GM21529 (cell line): ENCODE results near the gene LMOD1.
"Not testable (repeated sequence)": the region's sequence is repeated elsewhere in the genome, so short reads cannot be mapped to it uniquely, and the experiment has no call there.

Experiments used
- ATAC-seq: cut with Tn5 transposase; IDR thresholded peaks from one replicate; pipeline ENCODE4 v1.9.1; 2021; ENCODE audit not compliant: unreplicated experiment

The LMOD1 gene

DNA sequence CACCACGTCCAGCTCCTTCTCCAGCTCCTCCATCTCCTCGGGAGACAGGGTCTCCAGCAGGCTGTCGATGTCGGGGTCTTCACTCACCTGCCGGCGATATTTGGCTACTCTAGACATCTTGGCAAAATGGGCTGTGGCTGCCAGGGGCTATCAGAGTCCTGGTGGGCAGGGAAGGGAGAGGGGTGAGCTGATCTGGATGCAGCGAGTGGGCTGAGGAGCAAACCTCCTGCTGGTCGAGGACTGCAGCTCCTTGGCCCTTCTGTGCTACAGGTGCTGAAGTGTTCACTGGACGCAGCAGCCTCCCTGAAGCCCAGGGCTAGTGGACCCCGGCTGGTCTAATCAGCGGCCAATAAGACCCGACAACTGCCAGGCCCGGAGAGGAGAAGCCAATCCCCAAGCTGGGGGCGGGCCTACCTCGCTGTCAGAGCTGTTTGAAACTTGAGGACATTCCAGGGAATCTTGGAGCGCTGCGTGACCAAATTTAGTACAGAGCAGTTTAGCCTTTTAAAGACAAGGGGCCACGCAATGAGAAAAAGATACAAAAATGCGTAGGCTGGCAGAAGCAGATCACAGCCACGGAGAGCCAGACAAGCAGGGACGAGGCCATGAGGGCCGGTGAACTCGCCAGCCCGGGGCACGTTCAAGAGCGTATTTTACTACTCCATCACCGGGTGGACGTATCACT lies at the start of gene LMOD1:
Gene LMOD1, minus strand, starts transcription at position 325 of the 685 bp plus-strand sequence. Its CDS starts 208 bp downstream, at position 117.
- ATAC-seq, result no peak

DNA sequence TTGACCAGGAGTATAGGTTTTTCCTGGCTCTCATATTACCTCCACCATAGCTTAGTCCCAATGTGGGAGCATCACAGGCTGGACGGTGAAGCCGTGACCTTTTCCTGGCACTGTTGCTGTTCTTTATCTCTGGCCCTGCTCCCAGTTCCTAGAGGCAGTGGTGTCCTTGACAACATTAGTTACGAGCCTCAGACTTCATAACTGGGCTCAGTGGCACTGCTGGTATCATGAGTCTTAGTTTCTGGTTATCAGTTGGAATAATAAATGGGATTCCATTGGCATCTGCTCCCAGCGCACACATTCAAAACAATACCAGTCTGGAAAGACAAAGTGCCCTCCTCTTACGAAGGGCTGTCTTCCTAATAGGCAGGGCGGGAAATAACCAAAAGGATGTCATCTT lies 44.1 kb upstream of the LMOD1 start:
- no peak for ATAC-seq

DNA sequence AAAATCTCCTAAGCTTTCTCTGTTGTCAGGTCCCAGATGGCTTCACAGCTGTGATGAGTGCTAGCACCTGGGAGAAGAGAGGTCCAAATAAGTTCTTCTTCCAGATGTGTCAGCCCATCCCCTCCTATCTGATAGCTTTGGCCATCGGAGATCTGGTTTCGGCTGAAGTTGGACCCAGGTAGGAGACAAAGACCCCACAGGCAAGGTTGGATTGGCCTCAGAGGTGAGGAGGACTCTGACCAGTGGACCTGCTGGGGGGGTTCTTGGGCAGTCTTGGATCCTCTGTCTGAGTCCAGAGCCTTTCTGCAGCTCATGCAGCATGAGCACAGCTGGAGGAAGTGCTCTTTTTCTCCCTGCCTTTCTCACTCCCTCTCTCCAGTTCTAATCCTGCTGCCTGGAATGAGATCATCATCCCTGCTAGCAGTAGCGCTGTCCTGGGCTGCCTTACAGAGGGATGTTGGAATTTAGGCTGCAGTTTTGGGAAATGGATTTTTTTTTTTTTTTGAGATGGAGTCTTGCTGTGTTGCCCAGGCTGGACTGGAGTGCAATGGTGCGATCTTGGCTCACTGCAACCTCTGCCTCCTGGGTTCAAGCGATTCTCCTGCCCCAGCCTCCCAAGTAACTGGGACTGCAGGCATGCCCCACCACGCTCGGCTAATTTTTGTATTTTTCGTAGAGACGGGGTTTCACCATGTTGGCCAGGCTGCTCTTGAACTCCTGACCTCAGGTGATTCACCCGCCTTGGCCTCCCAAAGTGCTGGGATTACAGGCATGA lies 43.2 kb upstream of the LMOD1 start:
- no peak for ATAC-seq

DNA sequence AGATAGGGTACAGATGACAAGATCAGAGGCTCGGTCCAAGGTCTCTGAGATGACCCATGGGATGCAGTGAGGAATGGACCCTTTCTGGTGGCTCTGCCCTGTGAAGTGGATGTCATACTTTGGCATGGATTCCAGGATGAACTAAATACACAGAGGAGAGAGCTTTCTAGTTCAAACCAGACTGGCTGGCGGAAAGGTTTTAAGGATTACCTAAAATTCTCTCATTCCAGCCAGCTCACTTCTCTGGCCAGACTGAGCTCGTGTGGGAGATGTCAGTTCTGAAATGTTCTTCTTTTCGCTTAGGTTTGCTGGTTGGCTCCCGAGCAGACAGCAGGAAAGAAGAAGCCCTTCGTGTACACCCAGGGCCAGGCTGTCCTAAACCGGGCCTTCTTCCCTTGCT lies 42.3 kb upstream of the LMOD1 start:
- ATAC-seq, result no peak

DNA sequence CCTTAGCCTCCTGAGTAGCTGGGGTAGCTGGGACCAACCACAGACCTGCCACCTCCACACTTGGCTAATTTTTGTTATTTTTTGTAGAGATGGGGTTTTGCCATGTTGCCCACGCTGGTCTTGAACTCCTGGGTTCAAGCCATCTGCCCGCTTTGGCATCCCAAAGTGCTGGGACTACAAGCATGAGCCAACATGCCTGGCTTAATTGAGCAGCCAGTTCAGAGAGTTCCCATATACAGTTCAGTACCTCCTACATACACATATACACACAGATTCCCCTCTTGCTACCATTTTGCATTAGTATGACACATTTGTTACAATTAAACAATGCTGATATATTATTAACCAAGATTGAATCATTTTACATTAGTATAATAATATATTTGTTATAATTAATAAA lies 39.0 kb upstream of the LMOD1 start:
- no peak for ATAC-seq

DNA sequence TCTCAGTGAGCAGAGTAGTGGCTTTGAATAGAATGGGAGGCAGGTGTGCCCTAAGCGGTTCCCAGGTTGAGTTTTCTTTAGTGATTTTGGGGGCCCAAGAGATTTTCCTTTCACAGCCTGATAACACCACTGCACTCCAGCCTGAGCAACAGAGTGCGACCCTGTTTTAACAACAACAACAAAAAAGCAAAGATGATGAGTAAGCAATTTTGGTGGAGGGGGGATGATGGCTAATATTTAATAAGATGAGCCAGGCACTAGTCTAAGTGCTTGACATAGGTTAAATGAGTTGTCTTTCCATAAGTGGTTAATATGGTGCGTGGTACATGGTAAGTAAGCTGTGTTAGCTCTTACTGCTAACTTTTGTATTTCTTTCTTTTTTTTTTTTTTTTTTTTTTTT lies 38.1 kb upstream of the LMOD1 start:
- no peak for ATAC-seq

DNA sequence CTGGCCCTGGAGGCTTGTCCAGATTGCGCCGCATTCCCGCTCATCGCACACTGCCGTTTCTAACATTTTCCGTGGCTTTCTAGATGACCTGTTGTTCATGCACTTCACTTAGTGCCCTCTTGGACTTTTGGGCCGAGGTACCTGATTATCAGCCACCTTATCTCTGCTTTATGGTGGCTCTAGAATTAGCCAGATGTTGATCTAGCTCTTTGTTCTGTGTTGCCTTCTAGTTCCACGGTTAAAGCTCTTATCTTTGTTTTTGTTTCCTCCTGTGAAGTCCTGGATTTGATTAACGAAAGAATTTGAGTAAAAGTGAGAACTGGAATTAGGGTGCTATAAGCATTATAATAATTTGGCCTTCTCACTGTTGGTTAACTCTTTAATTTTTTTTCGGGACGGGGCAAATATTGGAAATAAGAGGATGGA lies 37.0 kb upstream of the LMOD1 start:
- no peak for ATAC-seq

DNA sequence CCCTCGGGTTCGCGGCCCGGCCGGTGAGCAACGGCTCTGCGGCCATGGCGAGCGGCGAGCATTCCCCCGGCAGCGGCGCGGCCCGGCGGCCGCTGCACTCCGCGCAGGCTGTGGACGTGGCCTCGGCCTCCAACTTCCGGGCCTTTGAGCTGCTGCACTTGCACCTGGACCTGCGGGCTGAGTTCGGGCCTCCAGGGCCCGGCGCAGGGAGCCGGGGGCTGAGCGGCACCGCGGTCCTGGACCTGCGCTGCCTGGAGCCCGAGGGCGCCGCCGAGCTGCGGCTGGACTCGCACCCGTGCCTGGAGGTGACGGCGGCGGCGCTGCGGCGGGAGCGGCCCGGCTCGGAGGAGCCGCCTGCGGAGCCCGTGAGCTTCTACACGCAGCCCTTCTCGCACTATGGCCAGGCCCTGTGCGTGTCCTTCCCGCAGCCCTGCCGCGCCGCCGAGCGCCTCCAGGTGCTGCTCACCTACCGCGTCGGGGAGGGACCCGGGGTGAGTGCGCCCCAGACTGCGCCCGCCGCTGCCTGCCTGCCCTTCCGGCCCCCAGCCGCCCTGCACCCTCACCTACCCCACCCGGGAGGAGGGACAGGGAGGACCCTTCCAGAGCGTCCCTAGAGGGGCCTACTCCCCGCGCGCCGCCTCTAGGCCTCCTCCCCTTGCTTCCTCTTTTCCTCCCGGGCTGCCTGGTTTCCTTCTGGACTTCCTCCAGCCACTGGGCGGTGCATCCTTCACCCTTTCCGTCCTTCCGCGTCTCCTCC lies 36.5 kb upstream of the LMOD1 start, which contains the start of gene RNPEP:
Gene RNPEP, plus strand, starts transcription at position 26 of the 757 bp plus-strand sequence. Its CDS starts 19 bp downstream, at position 45.
- ATAC-seq, result peak; percentile 80

DNA sequence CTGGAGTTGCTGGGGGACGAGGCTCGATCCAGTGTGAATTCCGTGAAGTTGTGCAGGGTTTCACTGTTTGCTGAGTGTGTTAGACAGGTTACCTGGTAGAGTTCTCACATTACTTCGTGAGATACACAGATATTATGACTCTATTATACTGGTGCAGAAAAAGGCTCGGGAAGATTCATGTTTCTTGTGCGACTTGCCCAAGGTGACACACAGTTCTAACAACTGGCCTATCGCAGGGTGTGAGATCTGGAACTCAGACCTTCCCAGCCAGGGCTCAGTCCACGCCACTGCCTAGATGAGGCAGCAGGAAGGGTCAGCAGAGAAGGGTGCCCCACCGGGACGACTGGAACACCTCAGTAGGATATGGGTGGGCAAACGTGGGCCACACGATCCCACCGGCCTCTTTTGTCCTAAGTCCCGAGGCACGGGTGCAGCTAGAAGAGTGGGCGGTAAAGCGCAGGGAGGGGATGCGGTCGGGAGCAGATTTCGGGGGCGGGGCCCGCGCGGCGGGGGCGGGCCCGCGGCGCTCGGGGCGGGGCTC lies 35.8 kb upstream of the LMOD1 start:
- ATAC-seq, result no peak

DNA sequence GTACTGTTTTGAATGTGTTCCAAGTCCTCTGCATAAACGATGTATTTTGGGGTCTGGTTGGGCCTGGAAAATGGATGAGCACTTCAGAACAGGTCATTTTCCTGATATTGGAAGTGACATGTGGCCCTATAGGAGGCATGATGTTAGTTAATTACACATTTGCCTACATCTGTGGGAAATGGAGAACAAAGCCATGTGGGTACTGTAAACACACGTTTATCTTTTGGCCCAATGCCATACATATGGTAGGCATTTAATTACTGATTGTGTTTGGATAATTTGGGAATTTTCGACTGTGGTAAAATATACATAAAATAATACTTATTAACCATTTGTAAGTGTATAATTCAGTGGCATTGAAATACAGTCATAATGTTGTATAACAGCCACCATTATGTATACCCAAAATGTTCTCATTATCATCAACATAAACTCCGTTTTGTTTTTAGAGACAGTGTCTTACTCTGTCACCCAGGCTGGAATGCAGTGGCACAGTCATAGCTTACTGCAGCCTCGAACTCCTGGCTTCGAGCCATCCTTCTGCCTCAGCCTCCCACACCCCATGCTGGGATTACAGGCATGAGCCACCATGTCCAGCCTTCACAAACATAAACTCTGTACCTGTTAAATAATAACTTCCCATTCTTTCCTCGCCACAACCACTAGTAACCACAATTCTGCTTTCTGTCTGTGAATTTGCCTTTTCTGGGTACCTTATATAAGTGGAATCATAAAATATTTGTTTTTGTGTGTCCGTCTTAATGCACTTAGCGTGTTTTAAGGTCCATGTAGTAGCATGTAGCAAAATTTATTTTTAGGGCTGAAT lies 24.2 kb upstream of the LMOD1 start:
- ATAC-seq, result no peak

DNA sequence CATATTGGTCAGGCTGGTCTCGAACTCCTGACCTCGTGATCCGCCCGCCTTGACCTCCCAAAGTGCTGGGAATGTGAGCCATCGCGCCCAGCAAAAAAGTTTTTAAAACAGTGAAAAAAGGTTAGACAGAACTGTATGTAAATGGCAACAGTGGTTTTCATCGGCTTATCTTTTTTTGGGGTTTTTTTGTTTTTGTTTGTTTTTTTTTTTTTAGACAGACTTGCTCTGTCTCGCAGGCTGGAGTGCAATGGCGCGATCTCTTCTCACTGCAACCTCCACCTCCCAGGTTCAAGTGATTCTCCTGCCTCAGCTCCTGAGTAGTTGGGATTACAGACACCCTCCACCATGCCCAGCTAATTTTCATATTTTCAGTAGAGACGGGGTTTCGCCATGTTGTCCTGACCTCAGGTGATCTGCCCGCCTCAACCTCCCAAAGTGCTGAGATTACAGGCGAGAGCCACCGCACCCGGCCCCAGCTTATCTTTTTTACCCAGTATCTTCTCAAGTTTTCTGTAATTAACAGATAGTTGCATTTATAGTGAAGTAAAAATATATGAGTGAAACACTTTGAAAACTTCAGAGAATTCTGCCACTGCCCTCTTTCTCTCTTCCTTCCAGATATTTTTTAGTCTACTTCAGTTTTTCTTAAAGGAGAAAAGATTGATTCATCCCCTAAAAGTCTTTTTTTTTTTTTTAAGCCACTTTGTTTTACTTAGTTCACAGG lies 22.0 kb upstream of the LMOD1 start:
- no peak for ATAC-seq

DNA sequence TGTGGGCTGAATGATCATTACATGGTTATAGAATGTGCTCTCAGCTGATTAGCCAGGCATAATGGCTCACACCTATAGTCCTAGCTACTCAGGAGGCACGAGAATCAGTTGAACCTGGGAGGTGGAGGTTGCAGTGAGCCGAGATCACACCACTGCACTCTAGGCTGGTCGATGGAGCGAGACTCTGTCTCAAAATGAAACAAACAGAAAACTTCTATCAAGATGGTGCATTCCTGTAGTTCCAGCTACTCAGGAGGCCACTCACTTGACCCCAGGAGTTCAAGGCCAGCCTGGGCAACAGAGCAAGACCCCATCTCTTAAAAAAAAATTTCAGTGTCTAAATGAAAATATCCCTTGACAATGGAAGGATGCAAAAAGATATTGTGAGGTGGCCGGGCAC lies 19.8 kb upstream of the LMOD1 start:
- no peak for ATAC-seq

DNA sequence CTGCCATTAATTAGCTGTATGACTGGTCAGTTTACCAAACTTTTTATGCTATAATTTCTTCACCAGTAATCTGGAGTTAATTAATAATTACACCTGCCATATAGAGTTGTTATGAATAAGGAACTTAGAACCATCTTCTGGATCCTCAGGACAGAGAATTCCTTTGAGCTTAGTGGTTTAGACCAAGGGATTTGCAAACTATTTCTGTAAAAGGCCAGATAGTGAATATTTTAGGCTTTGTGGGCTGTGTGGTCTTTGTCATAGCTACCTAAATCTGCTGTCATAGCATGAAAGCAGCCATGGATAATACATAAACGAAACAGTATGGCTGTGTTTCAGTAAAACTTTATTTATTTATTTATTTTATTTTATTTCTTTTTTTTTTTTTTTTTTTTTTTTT lies 17.9 kb upstream of the LMOD1 start:
- no peak for ATAC-seq

DNA sequence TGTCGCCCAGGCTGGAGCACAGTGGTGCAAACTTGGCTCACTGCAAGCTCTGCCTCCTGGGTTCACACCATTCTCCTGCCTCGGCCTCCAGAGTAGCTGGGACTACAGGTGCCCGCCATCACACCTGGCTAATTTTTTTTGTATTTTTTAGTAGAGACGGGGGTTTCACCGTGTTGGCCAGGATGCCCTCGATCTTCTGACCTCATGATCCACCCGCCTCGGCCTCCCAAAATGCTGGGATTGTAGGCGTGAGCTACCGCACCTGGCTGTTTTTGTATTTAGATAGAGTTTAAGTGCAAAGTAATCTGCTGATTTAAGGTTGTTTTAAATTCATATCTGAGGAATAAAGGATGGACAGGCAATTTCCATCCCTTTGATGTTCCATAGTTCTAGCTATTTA lies 16.0 kb upstream of the LMOD1 start:
- ATAC-seq, result not testable (repeated sequence)

DNA sequence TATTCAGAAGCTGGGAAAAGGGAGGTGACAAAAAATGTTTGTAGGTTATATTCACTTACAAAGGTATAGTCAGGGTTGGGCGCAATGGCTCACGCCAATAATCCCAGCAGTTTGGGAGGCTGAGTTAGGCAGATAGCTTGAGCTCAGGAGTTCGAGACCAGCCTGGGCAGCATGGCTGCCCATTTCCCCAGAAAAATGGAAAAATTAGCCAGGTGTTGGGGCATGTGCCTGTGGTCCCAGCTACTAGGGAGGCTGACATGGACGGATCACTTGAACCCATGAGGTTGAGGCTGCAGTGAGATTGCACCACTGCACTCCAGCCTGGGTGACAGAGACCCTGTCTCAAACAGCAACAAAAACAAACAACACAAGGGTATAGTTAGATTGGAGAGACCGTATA lies 12.0 kb upstream of the LMOD1 start:
- ATAC-seq, result no peak

DNA sequence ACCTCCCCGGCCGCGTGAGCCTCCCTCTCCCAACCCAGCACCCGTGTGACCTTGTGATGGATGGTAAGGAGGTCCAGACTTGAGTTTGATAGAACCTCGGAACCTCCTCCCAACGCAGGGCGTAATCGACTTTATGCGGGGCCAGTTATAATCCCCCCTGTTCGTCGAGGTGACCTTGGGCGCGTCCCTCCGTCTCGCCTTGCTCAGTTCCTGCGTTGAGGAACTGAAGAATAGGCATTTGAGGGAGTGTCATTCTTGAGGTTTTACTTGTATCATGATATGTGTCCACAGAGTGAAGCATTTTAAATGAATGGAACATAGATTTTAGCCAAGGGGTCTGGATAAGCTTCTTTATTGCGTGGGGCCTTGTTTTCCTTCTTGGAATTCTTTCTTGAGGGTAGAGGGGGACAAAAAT lies 9.4 kb upstream of the LMOD1 start:
- peak; percentile 39 for ATAC-seq

DNA sequence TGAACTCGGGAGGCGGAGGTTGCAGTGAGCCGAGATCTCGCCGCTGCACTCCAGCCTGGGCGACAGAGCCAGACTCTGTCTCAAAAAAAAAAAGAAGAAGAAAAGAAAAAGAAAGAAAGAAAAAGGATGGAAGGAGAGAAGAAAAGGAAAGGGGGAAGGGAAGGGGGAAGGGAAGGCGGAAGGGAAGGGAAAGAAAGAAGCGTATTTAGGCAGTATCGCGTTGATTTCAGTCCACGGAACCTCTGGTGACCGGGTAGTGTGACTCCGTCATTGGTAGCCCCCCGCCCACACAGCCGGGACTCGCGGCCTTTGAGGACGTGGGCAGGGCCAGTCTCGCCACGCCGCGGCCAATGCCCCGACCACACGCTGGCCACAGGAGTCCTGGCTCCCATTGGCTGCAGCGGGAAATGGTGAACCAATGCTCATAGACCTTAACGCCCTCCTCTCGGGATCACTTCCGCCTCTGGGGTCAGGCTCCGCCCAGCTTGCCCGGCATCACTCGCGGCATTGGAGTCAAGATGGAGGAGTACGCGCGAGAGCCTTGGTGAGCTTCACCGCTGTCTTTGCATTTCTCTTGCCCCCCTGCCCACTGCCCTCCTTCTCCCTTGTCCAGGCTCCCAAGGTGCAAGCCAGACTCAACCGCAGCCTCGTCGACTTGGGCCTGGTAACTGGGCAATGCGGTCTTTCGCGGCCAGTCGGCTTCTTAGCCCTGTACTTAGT lies 8.8 kb upstream of the LMOD1 start, which contains the start of gene TIMM17A:
Gene TIMM17A, plus strand, starts transcription at position 495 of the 720 bp plus-strand sequence. Its CDS starts 24 bp downstream, at position 519.
- ATAC-seq, result peak; percentile 100

DNA sequence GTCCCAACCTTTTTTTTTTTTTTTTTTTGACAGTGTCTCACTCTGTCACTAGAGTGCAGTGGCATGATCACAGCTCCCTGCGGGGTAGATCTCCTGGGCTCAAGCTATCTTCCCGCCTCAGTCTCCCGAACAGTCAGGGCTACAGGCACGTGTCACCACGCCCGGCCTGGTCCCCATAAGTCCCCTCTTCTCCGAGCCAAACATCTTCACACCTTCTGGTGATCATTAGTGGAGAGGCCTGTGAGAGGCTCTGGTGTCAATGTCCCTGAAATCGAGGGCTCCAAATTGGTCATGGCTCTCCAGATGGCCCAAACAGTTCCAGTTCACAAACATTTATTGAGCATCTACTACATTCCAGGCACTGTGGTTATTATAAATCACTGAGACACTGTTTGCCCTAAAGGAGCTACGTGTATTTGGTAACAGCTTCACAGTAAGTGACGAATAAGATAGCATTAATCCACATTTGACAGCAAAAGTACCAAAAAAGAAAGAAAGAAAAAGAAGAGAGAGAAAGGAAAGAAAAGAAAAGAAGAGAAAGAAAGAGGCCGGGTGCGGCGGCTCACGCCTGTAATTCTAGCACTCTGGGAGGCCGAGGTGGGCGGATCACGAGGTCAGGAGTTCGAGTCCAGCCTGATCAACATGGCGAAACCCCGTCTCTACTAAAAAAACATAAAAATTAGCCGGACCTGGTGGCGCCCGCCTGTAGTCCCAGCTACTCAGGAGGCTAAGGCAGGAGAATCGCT lies 8.1 kb upstream of the LMOD1 start:
- ATAC-seq, result no peak
